DND-41 (cell line): Measurements from ENCODE around the gene CAVIN2.

ENCODE experiments used
- ATAC-seq: fragments of 200-7000 bp; cut with Tn5 transposase; 3 replicates; pipeline ENCODE4 v1.9.1; 2021; ENCODE audit warnings: low read depth; ENCODE audit not compliant: insufficient read depth
- DNase-seq: peaks from one replicate; pipeline ENCODE4 v3.0.0-alpha.2; 2020
- H2AFZ ChIP-seq: 2 replicates; pipeline ENCODE4 v1.6.0; 2012; ENCODE audit warnings: low read depth, low read length
- H3K27ac ChIP-seq: 2 replicates; pipeline ENCODE4 v1.5.1; 2012; ENCODE audit warnings: low read length, inconsistent platforms
- H3K27me3 ChIP-seq: fragments of 200-600 bp; sonication (generic); 2 replicates; pipeline ENCODE4 v1.6.0; 2012; ENCODE audit warnings: low read length, mild to moderate bottlenecking, inconsistent platforms; ENCODE audit not compliant: insufficient read depth, poor library complexity
- H3K36me3 ChIP-seq: 2 replicates; pipeline ENCODE4 v1.5.1; 2012; ENCODE audit warnings: low read length, inconsistent platforms; ENCODE audit not compliant: insufficient read depth
- H3K4me1 ChIP-seq: 2 replicates; pipeline ENCODE4 v1.5.1; 2012; ENCODE audit warnings: mild to moderate bottlenecking, low read length; ENCODE audit not compliant: insufficient read depth
- H3K4me2 ChIP-seq: 2 replicates; pipeline ENCODE4 v1.6.0; 2012; ENCODE audit warnings: mild to moderate bottlenecking, moderate library complexity, low read length, inconsistent platforms; ENCODE audit not compliant: insufficient read depth
- H3K4me3 ChIP-seq, 2 experiments: fragments of 200-600 bp in 1 of 2; shearing (Covaris generic) in 1 of 2; 2 replicates each; pipeline ENCODE4 v1.5.1; 2012 to 2016; ENCODE audit warnings: inconsistent platforms in 2 of 2, low read length in 2 of 2, mild to moderate bottlenecking in 2 of 2, low read depth in 1 of 2, moderate library complexity in 1 of 2
- H3K79me2 ChIP-seq: 2 replicates; pipeline ENCODE4 v1.6.0; 2012; ENCODE audit warnings: low read length, inconsistent platforms; ENCODE audit not compliant: insufficient read depth
- H3K9ac ChIP-seq: 2 replicates; pipeline ENCODE4 v1.6.0; 2012; ENCODE audit warnings: low read depth, mild to moderate bottlenecking, inconsistent platforms, low read length, moderate library complexity
- H3K9me3 ChIP-seq: 2 replicates; pipeline ENCODE4 v1.5.1; 2012; ENCODE audit warnings: low read length, moderate library complexity, mild to moderate bottlenecking, inconsistent platforms; ENCODE audit not compliant: insufficient read depth, severe bottlenecking
- H4K20me1 ChIP-seq: 2 replicates; pipeline ENCODE4 v1.6.0; 2012; ENCODE audit warnings: low read length; ENCODE audit not compliant: insufficient read depth
- CTCF ChIP-seq: IDR thresholded peaks from 2 replicates; pipeline ENCODE4 v1.5.1; 2012; ENCODE audit warnings: borderline replicate concordance, low read length, moderate library complexity, mild to moderate bottlenecking; ENCODE audit not compliant: poor library complexity, severe bottlenecking; ENCODE audit errors: extremely low read depth
- EZH2 ChIP-seq: IDR thresholded peaks from 3 replicates; pipeline ENCODE4 v1.6.1; 2012; ENCODE audit warnings: borderline replicate concordance, low read depth, mild to moderate bottlenecking, moderate library complexity, low read length, inconsistent platforms; ENCODE audit not compliant: severe bottlenecking

The CAVIN2 gene

GRCh38 chr2:191864628-191865374 lies 17.9 kb upstream of the CAVIN2 start:
- no peaks in the 10 kb centered on the region for H3K79me2 ChIP-seq
- no peak for DNase-seq
- H3K4me3 ChIP-seq, result no peak overlapping the region
- H3K4me1 ChIP-seq, result no peaks in the 10 kb centered on the region
- ATAC-seq, result no peak
- H2AFZ ChIP-seq, result no peak overlapping the region
- no peaks in the 10 kb centered on the region for H3K27me3 ChIP-seq
- no peaks in the 10 kb centered on the region for H3K36me3 ChIP-seq
- H3K27ac ChIP-seq, result no peak overlapping the region
- H3K9me3 ChIP-seq, result no peaks in the 10 kb centered on the region
- TF ChIP-seq CTCF (no peak), EZH2 (no peak)
- H3K9ac ChIP-seq, result no peak overlapping the region
- no peak overlapping the region for H3K4me2 ChIP-seq
- no peaks in the 10 kb centered on the region for H4K20me1 ChIP-seq

GRCh38 chr2:191863988-191864387 lies 17.1 kb upstream of the CAVIN2 start:
- no peak overlapping the region for H3K9ac ChIP-seq
- TF ChIP-seq CTCF, result no peak
- no peak for TF ChIP-seq EZH2
- H3K9me3 ChIP-seq, result no peaks in the 10 kb centered on the region
- no peak for DNase-seq
- H3K27ac ChIP-seq, result no peak overlapping the region
- no peak overlapping the region for H3K4me2 ChIP-seq
- H3K27me3 ChIP-seq, result no peaks in the 10 kb centered on the region
- no peak overlapping the region for H3K4me3 ChIP-seq
- no peak for ATAC-seq
- no peaks in the 10 kb centered on the region for H3K36me3 ChIP-seq
- no peak overlapping the region for H2AFZ ChIP-seq
- H3K4me1 ChIP-seq, result no peaks in the 10 kb centered on the region
- no peaks in the 10 kb centered on the region for H4K20me1 ChIP-seq
- no peaks in the 10 kb centered on the region for H3K79me2 ChIP-seq

- H2AFZ ChIP-seq, result no peak overlapping the region
- no peak for DNase-seq
Measured at GRCh38 chr2:191862156-191862775, 15.4 kb upstream of the CAVIN2 start.

More at GRCh38 chr2:191862156-191862775, 15.4 kb upstream of the CAVIN2 start:
- no peak for ATAC-seq
- Histone ChIP-seq H3K27ac (no peak overlapping the region), H3K27me3 (no peaks in the 10 kb centered on the region), H3K9me3 (no peaks in the 10 kb centered on the region), H3K4me3 (no peak overlapping the region), H3K4me1 (no peaks in the 10 kb centered on the region), H3K36me3 (no peaks in the 10 kb centered on the region), H4K20me1 (no peaks in the 10 kb centered on the region), H3K9ac (no peak overlapping the region), H3K4me2 (no peak overlapping the region), H3K79me2 (no peaks in the 10 kb centered on the region)
- no peak for TF ChIP-seq CTCF
- TF ChIP-seq EZH2, result no peak
